Lung (tissue), 13 donors: Measurements from ENCODE around the gene ZFYVE28. TPM values are rescaled to one million over a fixed set of nuclear protein-coding genes. Genes with fewer than 3 reads are reported as not detected.
A peak's percentile ranks its signal among the peaks of the same experiment; 100 is the strongest.

Experiments used
- ATAC-seq: fragments of 200-7000 bp; cut with Tn5 transposase; one replicate; pipeline ENCODE4 v1.9.1; 2020; ENCODE audit warnings: moderate number of reproducible peaks; ENCODE audit not compliant: insufficient read depth, low FRiP score
- DNase-seq, 3 donors: peaks; one replicate each; pipeline ENCODE4 v3.0.0-alpha.2; 2013 to 2017
- H3K27ac ChIP-seq, 2 donors: one replicate each; pipeline ENCODE4 v1.5.1; 2013; ENCODE audit warnings: mild to moderate bottlenecking in 2 of 2, moderate library complexity in 2 of 2, control low read depth in 1 of 2, inconsistent platforms in 1 of 2, low read depth in 1 of 2, low read length in 1 of 2
- H3K27me3 ChIP-seq, 3 donors: one replicate each; pipeline ENCODE4 v1.5.1; 2013; ENCODE audit warnings: low read length in 2 of 3; ENCODE audit not compliant: control insufficient read depth in 3 of 3, insufficient read depth in 3 of 3
- H3K36me3 ChIP-seq, 4 donors: one replicate each; pipeline ENCODE4 v1.5.1; 2013; ENCODE audit warnings: low read length in 4 of 4, mild to moderate bottlenecking in 1 of 4, moderate library complexity in 1 of 4; ENCODE audit not compliant: control insufficient read depth in 4 of 4, insufficient read depth in 4 of 4
- H3K4me1 ChIP-seq, 5 donors: one replicate each; pipeline ENCODE4 v1.5.1; 2013; ENCODE audit warnings: low read length in 5 of 5, mild to moderate bottlenecking in 2 of 5, moderate library complexity in 1 of 5; ENCODE audit not compliant: control insufficient read depth in 5 of 5, insufficient read depth in 5 of 5
- H3K4me3 ChIP-seq: one replicate; pipeline ENCODE4 v1.5.1; 2013; ENCODE audit warnings: mild to moderate bottlenecking, control low read depth, moderate library complexity
- H3K9ac ChIP-seq, 2 donors: one replicate each; pipeline ENCODE4 v1.5.1; 2013; ENCODE audit warnings: low read length in 2 of 2, control low read depth in 1 of 2; ENCODE audit not compliant: insufficient read depth in 1 of 2
- H3K9me3 ChIP-seq, 4 donors: one replicate each; pipeline ENCODE4 v1.5.1; 2013; ENCODE audit warnings: low read length in 3 of 4, mild to moderate bottlenecking in 1 of 4, moderate library complexity in 1 of 4; ENCODE audit not compliant: control insufficient read depth in 4 of 4, insufficient read depth in 3 of 4
- CTCF ChIP-seq: IDR thresholded peaks from 2 replicates; pipeline ENCODE4 v1.5.1; 2012; ENCODE audit warnings: mild to moderate bottlenecking; ENCODE audit errors: control extremely low read depth, extremely low read depth
- WGBS, 2 donors: extraction: QIAGEN DNeasy Blood & Tissue Kit; methylation state at CpG; one replicate each; pipeline ENCODE4 v1.1.7; 2013; 5-methylcytosine and 5-hydroxymethylcytosine counted together
- polyA plus RNA-seq, 2 donors: library from polyadenylated mRNA; stranded (reverse); fragments of 200-250 nt; gene quantifications; one replicate each; pipeline ENCODE4 v1.2.1, GENCODE V29; 2013
- small RNA-seq: library from RNA; depleted of rRNA; stranded (forward); fragments of <200 nt; gene quantifications from one replicate; pipeline ENCODE3, GENCODE V24; 2014; ENCODE audit warnings: low replicate concordance
- total RNA-seq, 2 donors: library from RNA; depleted of rRNA in 1 of 2; stranded (reverse); fragments of >200 nt in 1 of 2; gene quantifications; one replicate each; pipeline ENCODE4 v1.2.1, GENCODE V29; 2014 to 2021
- donor health status: control.
- donor health status: control.
- donor health status: Bipolar disorder and iron deficiency.
- donor health status: healthy.
- donor health status: DM: yes; HTN: yes; CAD: no.

ZFYVE28 gene
- total and polyA plus RNA-seq, 4 donors, result 6.8 to 10.3 (median 7.6) TPM

DNA sequence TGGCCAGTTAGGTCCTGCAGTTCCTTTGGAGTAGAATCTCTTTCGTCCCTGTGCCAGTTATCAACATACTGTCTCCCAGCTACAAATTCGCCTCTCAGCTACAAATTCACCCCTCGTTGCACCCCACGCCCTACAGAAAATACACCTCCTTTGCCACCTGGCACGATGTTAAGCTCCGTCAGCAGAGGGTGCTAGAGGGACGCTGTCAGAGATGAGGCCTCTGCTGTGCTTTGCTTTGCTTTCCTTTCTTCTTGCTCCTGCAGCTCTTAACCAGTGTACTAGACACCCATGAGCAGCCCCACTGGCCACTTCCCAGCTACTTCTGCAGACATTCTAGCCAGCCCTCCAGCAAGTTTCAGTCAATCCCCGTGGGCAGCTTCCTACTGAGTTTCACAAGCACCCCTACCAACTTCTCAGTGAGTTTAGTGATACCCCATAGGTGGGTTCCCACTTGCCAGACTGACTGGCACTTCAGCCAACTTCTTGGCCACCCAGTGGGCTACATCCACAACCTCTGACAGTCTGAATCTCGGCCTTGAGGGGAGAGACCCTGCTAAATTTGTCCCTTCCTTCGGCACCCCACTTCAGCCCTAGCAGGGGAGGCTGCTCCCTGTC lies 198.3 kb downstream of the ZFYVE28 start:
- Histone ChIP-seq H3K4me3 (no peak overlapping the region), H3K4me1 (no peaks in the 10 kb centered on the region), H3K36me3 (peaks cover 0 to 3% (median 1%) of the 10 kb centered on the region in 4 donors), H3K9me3 (no peaks in the 10 kb centered on the region), H3K27me3 (no peaks in the 10 kb centered on the region), H3K9ac (no peak overlapping the region), H3K27ac (no peak overlapping the region)
- 14 to 15% methylated on average over 10 of the region's 10 CpGs for WGBS, 2 donors
- ATAC-seq, result peak; percentile 85
- TF ChIP-seq CTCF, result peak; percentile 89
- DNase-seq, result peak; percentile 70 to 77 (median 75)

Small RNAs within 50 kb of the gene (small RNA-seq; reads per million reads assigned to genes)
- not detected for gene COX6B1P5

Other genes starting within 250 kb of the ZFYVE28 start
- 10 to 100 TPM; 12.8 to 21.0 TPM for gene HAUS3, start 176.5 kb downstream of the ZFYVE28 start, total RNA-seq
- gene HAUS3, start 176.5 kb downstream of the ZFYVE28 start, polyA plus RNA-seq, result 10 to 100 TPM in 1 of 2 donors, 1 to 10 TPM in 1; 5.6 to 11.5 TPM
- gene POLN, start 176.5 kb downstream of the ZFYVE28 start, total RNA-seq, result 1 to 10 TPM; 3.3 to 3.7 TPM
- gene POLN, start 176.5 kb downstream of the ZFYVE28 start, polyA plus RNA-seq, result 1 to 10 TPM in 1 of 2 donors, under 1 TPM in 1; 0.68 to 1.1 TPM
- 10 to 100 TPM; 37.5 to 65.1 TPM for gene MXD4, start 156.5 kb downstream of the ZFYVE28 start, total RNA-seq
- 10 to 100 TPM; 34.4 to 58.2 TPM for gene MXD4, start 156.5 kb downstream of the ZFYVE28 start, polyA plus RNA-seq
- 10 to 100 TPM in 1 of 2 donors, 1 to 10 TPM in 1; 2.6 to 12.1 TPM for gene CFAP99, start 310 bp upstream of the ZFYVE28 start, total RNA-seq
- gene CFAP99, start 310 bp upstream of the ZFYVE28 start, polyA plus RNA-seq, result 1 to 10 TPM; 2.1 TPM
- 10 to 100 TPM; 49.2 to 54.7 TPM for gene RNF4, start 50.5 kb upstream of the ZFYVE28 start, total RNA-seq
- 10 to 100 TPM; 14.8 to 33.0 TPM for gene RNF4, start 50.5 kb upstream of the ZFYVE28 start, polyA plus RNA-seq
- 10 to 100 TPM; 24.1 to 33.2 TPM for gene FAM193A, start 118.0 kb upstream of the ZFYVE28 start, total RNA-seq
- gene FAM193A, start 118.0 kb upstream of the ZFYVE28 start, polyA plus RNA-seq, result 10 to 100 TPM in 1 of 2 donors, 1 to 10 TPM in 1; 9.7 to 10.8 TPM